ENCODE data around the gene CORO2B. TPM values are rescaled to one million over a fixed set of nuclear protein-coding genes. Genes with fewer than 3 reads are reported as not detected.

CORO2B gene
- total RNA-seq, 1 experiment from 2014 or later = 3.8 TPM

DNA sequence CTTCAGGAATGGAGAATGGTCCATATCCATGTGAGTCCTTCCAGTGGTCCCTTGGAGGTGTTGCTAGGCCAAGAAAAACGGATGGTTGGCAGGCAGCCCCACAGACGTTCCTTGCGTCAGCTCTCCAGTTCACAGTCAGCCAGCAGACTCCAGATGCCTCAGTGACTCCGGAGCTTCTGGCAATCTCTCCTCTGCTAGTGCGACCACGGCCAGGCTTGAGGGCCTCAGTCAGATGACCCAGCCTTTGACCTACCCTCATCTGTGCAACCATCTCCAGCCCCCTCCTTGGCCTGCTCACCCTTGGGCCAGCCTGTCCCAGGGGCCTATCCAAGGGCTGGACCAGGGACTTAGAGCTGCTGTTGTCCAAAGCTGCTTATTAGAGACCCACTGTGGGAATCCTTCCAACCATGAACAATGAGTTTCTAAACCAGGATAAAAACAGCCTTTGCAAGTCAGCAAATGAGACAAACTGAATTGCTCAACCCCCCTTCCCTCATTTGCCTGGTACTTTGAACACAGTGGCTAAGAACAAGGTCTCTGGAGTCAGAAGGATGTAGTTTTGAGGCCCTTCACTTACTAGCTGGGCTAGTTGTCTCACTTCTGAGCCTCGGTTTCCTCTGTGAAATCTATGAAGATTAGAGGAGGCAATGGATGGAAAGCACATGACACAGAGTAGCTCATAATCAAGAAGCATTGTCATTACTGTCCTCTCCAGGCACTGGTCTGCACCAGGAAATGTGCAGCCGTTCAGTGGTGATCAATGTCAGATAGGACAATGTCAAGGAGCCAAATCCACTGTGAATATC is 197.1 kb downstream of the CORO2B start:
- peaks cover 33% of the 10 kb centered on the region for H3K36me3 ChIP-seq (ENCODE audit: insufficient read depth, low read length, poor library complexity, severe bottlenecking)
- TF ChIP-seq EZH2 (IDR thresholded peaks at IDR 0.05; ENCODE audit: borderline replicate concordance, low read depth, low read length, poor library complexity, severe bottlenecking) = no peak
- TF ChIP-seq, protein P1, sequence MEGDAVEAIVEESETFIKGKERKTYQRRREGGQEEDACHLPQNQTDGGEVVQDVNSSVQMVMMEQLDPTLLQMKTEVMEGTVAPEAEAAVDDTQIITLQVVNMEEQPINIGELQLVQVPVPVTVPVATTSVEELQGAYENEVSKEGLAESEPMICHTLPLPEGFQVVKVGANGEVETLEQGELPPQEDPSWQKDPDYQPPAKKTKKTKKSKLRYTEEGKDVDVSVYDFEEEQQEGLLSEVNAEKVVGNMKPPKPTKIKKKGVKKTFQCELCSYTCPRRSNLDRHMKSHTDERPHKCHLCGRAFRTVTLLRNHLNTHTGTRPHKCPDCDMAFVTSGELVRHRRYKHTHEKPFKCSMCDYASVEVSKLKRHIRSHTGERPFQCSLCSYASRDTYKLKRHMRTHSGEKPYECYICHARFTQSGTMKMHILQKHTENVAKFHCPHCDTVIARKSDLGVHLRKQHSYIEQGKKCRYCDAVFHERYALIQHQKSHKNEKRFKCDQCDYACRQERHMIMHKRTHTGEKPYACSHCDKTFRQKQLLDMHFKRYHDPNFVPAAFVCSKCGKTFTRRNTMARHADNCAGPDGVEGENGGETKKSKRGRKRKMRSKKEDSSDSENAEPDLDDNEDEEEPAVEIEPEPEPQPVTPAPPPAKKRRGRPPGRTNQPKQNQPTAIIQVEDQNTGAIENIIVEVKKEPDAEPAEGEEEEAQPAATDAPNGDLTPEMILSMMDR (conservative IDR thresholded peaks at IDR 0.05; ENCODE audit: low read depth, low read length) = no peak
- intact Hi-C loops (cut with micrococcal nuclease; ENCODE audit: unreplicated experiment) = no loop called here
- H3K27ac ChIP-seq (ENCODE audit: low read depth, low read length, poor library complexity, severe bottlenecking) = no peak overlapping the region
- H3K27me3 ChIP-seq (replicated peaks; ENCODE audit: insufficient read depth, low read depth, low read length, poor library complexity) = no peaks in the 10 kb centered on the region
- no peaks in the 10 kb centered on the region for H3K4me1 ChIP-seq (ENCODE audit: insufficient read depth, low read length, poor library complexity, severe bottlenecking)
- POLR2A ChIA-PET (ENCODE audit: low non-redundant PET) = no interaction called here
- DNase-seq (ENCODE audit: low spot score) = no peak
- CTCF ChIA-PET = interaction anchor here (1.0 kb wide), 1 partner anchor 100 kb away, joined by 3 read pairs; no protein-coding TSS in a partner anchor
- no TSS peak for BruUV-seq (replicated peaks)
- H3K9me3 ChIP-seq (ENCODE audit: low read depth, low read length, poor library complexity, severe bottlenecking) = no peaks in the 10 kb centered on the region
- no peak overlapping the region for H3K4me3 ChIP-seq (ENCODE audit: low read depth, low read length, poor library complexity, severe bottlenecking)

DNA sequence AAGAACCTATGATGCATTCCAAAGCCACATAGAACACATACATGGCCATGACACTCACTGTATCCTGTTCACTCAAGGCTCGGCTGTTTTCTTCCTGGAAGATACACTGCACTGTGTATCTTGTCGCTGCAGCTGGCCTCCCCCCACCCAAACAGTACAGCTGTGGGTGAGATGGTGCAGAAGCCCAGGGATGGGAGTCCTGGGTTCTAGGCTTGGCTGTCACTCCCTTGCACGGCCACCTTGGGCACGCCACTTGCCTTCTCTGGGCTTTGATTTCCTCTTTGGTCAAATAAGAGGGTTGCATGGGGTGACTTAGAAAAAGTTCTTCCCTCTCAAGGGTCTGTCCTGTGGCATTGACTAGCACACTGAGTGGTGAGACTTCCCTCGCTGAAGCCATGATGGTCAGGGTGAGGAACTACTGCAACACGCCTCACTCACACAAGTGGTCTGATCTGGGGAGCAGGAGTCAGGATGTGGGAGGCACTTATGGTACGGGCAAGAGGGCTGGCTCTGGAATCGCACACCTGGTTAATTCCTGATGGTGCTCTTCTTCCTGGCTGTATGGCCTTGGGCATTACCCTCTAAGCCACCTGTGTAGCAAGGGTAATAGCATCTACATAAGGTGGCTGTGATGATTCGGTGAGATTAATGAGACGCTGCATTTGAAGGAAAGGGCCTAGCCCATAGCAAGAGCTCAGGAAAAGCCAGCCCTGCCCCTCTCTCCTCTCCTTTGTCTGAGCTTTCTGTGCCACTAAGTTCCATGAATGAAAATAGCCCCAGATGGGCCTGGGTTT is 197.9 kb downstream of the CORO2B start:
- no peak for DNase-seq (ENCODE audit: low spot score)
- intact Hi-C loops (cut with micrococcal nuclease; ENCODE audit: unreplicated experiment) = no loop called here
- TF ChIP-seq, protein P1 (conservative IDR thresholded peaks at IDR 0.05; ENCODE audit: low read depth, low read length) = no peak
- TF ChIP-seq EZH2 (IDR thresholded peaks at IDR 0.05; ENCODE audit: borderline replicate concordance, low read depth, low read length, poor library complexity, severe bottlenecking) = no peak
- no peaks in the 10 kb centered on the region for H3K9me3 ChIP-seq (ENCODE audit: low read depth, low read length, poor library complexity, severe bottlenecking)
- CTCF ChIA-PET = no interaction called here
- H3K36me3 ChIP-seq (ENCODE audit: insufficient read depth, low read length, poor library complexity, severe bottlenecking) = peaks cover 40% of the 10 kb centered on the region
- no TSS peak for BruUV-seq (replicated peaks)
- no peaks in the 10 kb centered on the region for H3K27me3 ChIP-seq (replicated peaks; ENCODE audit: insufficient read depth, low read depth, low read length, poor library complexity)
- H3K4me1 ChIP-seq (ENCODE audit: insufficient read depth, low read length, poor library complexity, severe bottlenecking) = no peaks in the 10 kb centered on the region
- POLR2A ChIA-PET (ENCODE audit: low non-redundant PET) = no interaction called here
- no peak overlapping the region for H3K27ac ChIP-seq (ENCODE audit: low read depth, low read length, poor library complexity, severe bottlenecking)
- no peak overlapping the region for H3K4me3 ChIP-seq (ENCODE audit: low read depth, low read length, poor library complexity, severe bottlenecking)

Other genes starting within 250 kb of the CORO2B start
- gene ITGA11, start 146.8 kb upstream of the CORO2B start, total RNA-seq (2021) = 0.17 and 0.45 TPM in 2 replicates
- gene ANP32A, start 241.9 kb downstream of the CORO2B start, total RNA-seq (2021) = 331 and 370 TPM in 2 replicates

Data from A673 (cell line).